CD4-positive, CD25-positive, alpha-beta regulatory T cell (primary cell): ENCODE results near the gene PBX1. TPM values are rescaled to one million over a fixed set of nuclear protein-coding genes. Genes with fewer than 3 reads are reported as not detected.

Source experiments
- ATAC-seq, 2 donors: fragments of 150-1000 bp; cut with Tn5 transposase; one replicate each; pipeline ENCODE4 v1.10.0; 2021; ENCODE audit warnings: low read depth in 2 of 2, moderate number of reproducible peaks in 2 of 2, moderate library complexity in 1 of 2
- DNase-seq, 3 donors: peaks; one replicate each; pipeline versions ENCODE4 v3.0.0 to v3.0.0-alpha.2; 2012 to 2022; ENCODE audit warnings: mixed read lengths in 1 of 3
- H3K27ac ChIP-seq: one replicate; pipeline ENCODE4 v1.7.0; 2013; ENCODE audit warnings: mild to moderate bottlenecking, low read length; ENCODE audit not compliant: insufficient read depth, poor library complexity, severe bottlenecking
- H3K27me3 ChIP-seq: one replicate; pipeline ENCODE4 v1.7.0; 2013; ENCODE audit warnings: low read length; ENCODE audit not compliant: control insufficient read depth, insufficient read depth
- H3K36me3 ChIP-seq: one replicate; pipeline ENCODE4 v1.7.0; 2013; ENCODE audit warnings: mild to moderate bottlenecking, low read length, moderate library complexity; ENCODE audit not compliant: control insufficient read depth, insufficient read depth
- H3K4me1 ChIP-seq: 2 replicates; pipeline ENCODE4 v1.7.0; 2013; ENCODE audit warnings: mild to moderate bottlenecking, low read length; ENCODE audit not compliant: insufficient read depth, control insufficient read depth, poor library complexity, severe bottlenecking
- H3K4me3 ChIP-seq: one replicate; pipeline ENCODE4 v1.7.0; 2013; ENCODE audit warnings: low read depth, mild to moderate bottlenecking, low read length, moderate library complexity
- H3K9me3 ChIP-seq, 2 experiments: 1 replicate in 1 of 2; 2 replicates in 1 of 2; pipeline ENCODE4 v1.7.0; 2013; ENCODE audit warnings: low read length in 2 of 2, mild to moderate bottlenecking in 1 of 2, moderate library complexity in 1 of 2; ENCODE audit not compliant: control insufficient read depth in 2 of 2
- H3K27ac Mint-ChIP-seq, 3 donors: one replicate each; pipeline ENCODE4 v1.8.0; 2020 to 2022; ENCODE audit warnings: mild to moderate bottlenecking in 3 of 3, mixed read lengths in 3 of 3, moderate library complexity in 2 of 3
- H3K27me3 Mint-ChIP-seq: one replicate; pipeline ENCODE4 v1.8.0; 2022; ENCODE audit warnings: mild to moderate bottlenecking, mixed read lengths
- H3K36me3 Mint-ChIP-seq: one replicate; pipeline ENCODE4 v1.8.0; 2020; ENCODE audit warnings: mixed read lengths
- H3K4me1 Mint-ChIP-seq, 4 donors: one replicate each; pipeline ENCODE4 v1.8.0; 2020 to 2022; ENCODE audit warnings: mixed read lengths in 4 of 4, mild to moderate bottlenecking in 1 of 4
- H3K4me3 Mint-ChIP-seq, 4 donors: one replicate each; pipeline ENCODE4 v1.8.0; 2020 to 2022; ENCODE audit warnings: mild to moderate bottlenecking in 4 of 4, mixed read lengths in 4 of 4, moderate library complexity in 3 of 4
- H3K9me3 Mint-ChIP-seq, 7 donors: one replicate each; pipeline ENCODE4 v1.8.0; 2020 to 2022; ENCODE audit warnings: mixed read lengths in 7 of 7, mild to moderate bottlenecking in 3 of 7, moderate library complexity in 2 of 7
- polyA plus RNA-seq, 4 donors: library from polyadenylated mRNA; unstranded; fragments of 300-500 nt; fragmentation: Illumina TruSeq; gene quantifications; one replicate each; pipeline ENCODE4 v1.2.3, GENCODE V29; 2021
- total RNA-seq: library from RNA; stranded (reverse); gene quantifications from one replicate; pipeline ENCODE4 v1.2.3, GENCODE V29; 2022

The PBX1 gene
- total and polyA plus RNA-seq, 5 donors from 2014 or later, result 0.03 to 1.7 (median 0.10) TPM; not detected in 2

GRCh38 chr1:164731161-164731876 lies 172.3 kb downstream of the PBX1 start:
- no peaks in the 10 kb centered on the region for H3K4me1 Mint-ChIP-seq
- no peak overlapping the region for H3K4me3 ChIP-seq
- no peaks in the 10 kb centered on the region for H3K36me3 Mint-ChIP-seq
- no peak overlapping the region for H3K27ac Mint-ChIP-seq
- no peak for DNase-seq
- no peaks in the 10 kb centered on the region for H3K4me1 ChIP-seq
- no peaks in the 10 kb centered on the region for H3K27me3 ChIP-seq
- no peaks in the 10 kb centered on the region for H3K27me3 Mint-ChIP-seq
- H3K27ac ChIP-seq, result no peak overlapping the region
- no peaks in the 10 kb centered on the region for H3K9me3 ChIP-seq
- ATAC-seq, result no peak
- H3K36me3 ChIP-seq, result no peaks in the 10 kb centered on the region
- peaks cover 0 to 5% (median 2%) of the 10 kb centered on the region in 7 donors for H3K9me3 Mint-ChIP-seq
- H3K4me3 Mint-ChIP-seq, result no peak overlapping the region

GRCh38 chr1:164733070-164733469 lies 174.1 kb downstream of the PBX1 start:
- H3K27me3 ChIP-seq, result no peaks in the 10 kb centered on the region
- Mint-ChIP-seq H3K4me1 (no peaks in the 10 kb centered on the region), H3K4me3 (no peak overlapping the region), H3K27ac (no peak overlapping the region), H3K36me3 (no peaks in the 10 kb centered on the region), H3K9me3 (peaks cover 0 to 5% (median 2%) of the 10 kb centered on the region in 7 donors), H3K27me3 (no peaks in the 10 kb centered on the region)
- H3K9me3 ChIP-seq, result no peaks in the 10 kb centered on the region
- no peak for DNase-seq
- no peaks in the 10 kb centered on the region for H3K4me1 ChIP-seq
- H3K36me3 ChIP-seq, result no peaks in the 10 kb centered on the region
- ATAC-seq, result no peak
- no peak overlapping the region for H3K27ac ChIP-seq
- H3K4me3 ChIP-seq, result no peak overlapping the region

- H3K4me1 ChIP-seq, result no peaks in the 10 kb centered on the region
- no peak overlapping the region for H3K27ac ChIP-seq
- Mint-ChIP-seq H3K4me3 (no peak overlapping the region), H3K27me3 (no peaks in the 10 kb centered on the region), H3K36me3 (no peaks in the 10 kb centered on the region), H3K4me1 (no peaks in the 10 kb centered on the region), H3K27ac (no peak overlapping the region), H3K9me3 (peaks cover 0 to 5% (median 2%) of the 10 kb centered on the region in 7 donors)
- no peak overlapping the region for H3K4me3 ChIP-seq
- H3K9me3 ChIP-seq, result no peaks in the 10 kb centered on the region
- H3K27me3 ChIP-seq, result no peaks in the 10 kb centered on the region
- no peak for DNase-seq
- H3K36me3 ChIP-seq, result no peaks in the 10 kb centered on the region
- ATAC-seq, result no peak
These were observed 174.8 kb downstream of the PBX1 start for GRCh38 chr1:164733734-164734133.

- no peaks in the 10 kb centered on the region for H3K36me3 ChIP-seq
- no peak for DNase-seq
- Mint-ChIP-seq H3K4me1 (no peaks in the 10 kb centered on the region), H3K4me3 (no peak overlapping the region), H3K27ac (no peak overlapping the region), H3K27me3 (no peaks in the 10 kb centered on the region), H3K9me3 (peaks cover 0 to 5% (median 1%) of the 10 kb centered on the region in 7 donors), H3K36me3 (no peaks in the 10 kb centered on the region)
- ATAC-seq, result no peak
- no peaks in the 10 kb centered on the region for H3K4me1 ChIP-seq
- H3K27ac ChIP-seq, result no peak overlapping the region
- H3K9me3 ChIP-seq, result no peaks in the 10 kb centered on the region
- no peak overlapping the region for H3K4me3 ChIP-seq
- H3K27me3 ChIP-seq, result no peaks in the 10 kb centered on the region
These were observed 176.5 kb downstream of the PBX1 start for GRCh38 chr1:164735315-164736052.

GRCh38 chr1:164736137-164736536 lies 177.2 kb downstream of the PBX1 start:
- DNase-seq, result no peak
- Histone ChIP-seq H3K36me3 (no peaks in the 10 kb centered on the region), H3K4me3 (no peak overlapping the region), H3K27ac (no peak overlapping the region), H3K4me1 (no peaks in the 10 kb centered on the region), H3K27me3 (no peaks in the 10 kb centered on the region), H3K9me3 (no peaks in the 10 kb centered on the region)
- Mint-ChIP-seq H3K36me3 (no peaks in the 10 kb centered on the region), H3K4me3 (no peak overlapping the region), H3K27ac (no peak overlapping the region), H3K4me1 (no peaks in the 10 kb centered on the region), H3K9me3 (peaks cover 0 to 5% (median 0%) of the 10 kb centered on the region in 7 donors), H3K27me3 (no peaks in the 10 kb centered on the region)
- no peak for ATAC-seq

GRCh38 chr1:164739189-164739588 lies 180.2 kb downstream of the PBX1 start:
- Mint-ChIP-seq H3K27ac (no peak overlapping the region), H3K27me3 (no peaks in the 10 kb centered on the region), H3K4me1 (no peaks in the 10 kb centered on the region), H3K36me3 (no peaks in the 10 kb centered on the region), H3K4me3 (no peak overlapping the region), H3K9me3 (peaks cover 0 to 4% (median 0%) of the 10 kb centered on the region in 7 donors)
- no peaks in the 10 kb centered on the region for H3K27me3 ChIP-seq
- ATAC-seq (no peak), DNase-seq (no peak)
- no peaks in the 10 kb centered on the region for H3K4me1 ChIP-seq
- H3K36me3 ChIP-seq, result no peaks in the 10 kb centered on the region
- H3K27ac ChIP-seq, result no peak overlapping the region
- H3K9me3 ChIP-seq, result no peaks in the 10 kb centered on the region
- H3K4me3 ChIP-seq, result no peak overlapping the region

- no peak overlapping the region for H3K4me3 ChIP-seq
- no peak overlapping the region for H3K27ac ChIP-seq
- Mint-ChIP-seq H3K4me1 (no peaks in the 10 kb centered on the region), H3K27me3 (no peaks in the 10 kb centered on the region), H3K27ac (no peak overlapping the region), H3K9me3 (peaks cover 0 to 9% (median 0%) of the 10 kb centered on the region in 7 donors), H3K36me3 (no peaks in the 10 kb centered on the region), H3K4me3 (no peak overlapping the region)
- no peaks in the 10 kb centered on the region for H3K27me3 ChIP-seq
- no peak for DNase-seq
- no peaks in the 10 kb centered on the region for H3K36me3 ChIP-seq
- no peak for ATAC-seq
- H3K9me3 ChIP-seq, result no peaks in the 10 kb centered on the region
- no peaks in the 10 kb centered on the region for H3K4me1 ChIP-seq
These were observed 181.1 kb downstream of the PBX1 start for GRCh38 chr1:164740000-164740526.
